PC-3 (cell line): ENCODE data around the gene CRTC3. TPM values are rescaled to one million over a fixed set of nuclear protein-coding genes. Genes with fewer than 3 reads are reported as not detected.
"Not testable (repeated sequence)": the region's sequence is repeated elsewhere in the genome, so short reads cannot be mapped to it uniquely, and the experiment has no call there.

ENCODE experiments used
- ATAC-seq: fragments of 200-7000 bp; cut with Tn5 transposase; 2 replicates; pipeline ENCODE4 v1.9.1; 2020; ENCODE audit warnings: mild to moderate bottlenecking, moderate library complexity
- BruUV-seq: library from RNA; stranded (reverse); fragments of 400-500 nt; replicated peaks from 2 replicates; lab custom pipeline; 2021; lab: Mats Ljungman, UMichigan
- CTCF ChIA-PET: fragments of 300-600 bp; sonication (Branson Sonifier 250); formaldehyde crosslinking; loops from one replicate; lab custom pipeline; 2022; ENCODE audit warnings: antibody characterized with exemption; lab: Charles Lee
- POLR2A ChIA-PET: fragments of 300-600 bp; sonication (Branson Sonifier 250); formaldehyde crosslinking; loops from one replicate; lab custom pipeline; 2022; ENCODE audit warnings: antibody characterized with exemption; ENCODE audit not compliant: unreplicated experiment; lab: Charles Lee
- DNase-seq: peaks from one replicate; pipeline ENCODE4 v3.0.0-alpha.2; 2015
- H2AFZ ChIP-seq: fragments of 300-600 bp; sonication (generic); 2 replicates; pipeline ENCODE4 v1.6.0; 2016; ENCODE audit warnings: antibody characterized with exemption, low read length
- H3F3A ChIP-seq: fragments of 300-600 bp; sonication (generic); one replicate; pipeline ENCODE4 v1.6.0; 2017; ENCODE audit warnings: antibody characterized with exemption, low read length, control low read depth, mild to moderate bottlenecking; ENCODE audit not compliant: unreplicated experiment
- H3K27ac ChIP-seq: fragments of 300-600 bp; sonication (generic); 2 replicates; pipeline ENCODE4 v1.5.1; 2016; ENCODE audit warnings: mild to moderate bottlenecking, low read length
- H3K27me3 ChIP-seq: fragments of 300-600 bp; sonication (generic); 2 replicates; pipeline ENCODE4 v1.6.1; 2016; ENCODE audit warnings: low read length, mixed read lengths
- H3K36me3 ChIP-seq: fragments of 300-600 bp; sonication (generic); 2 replicates; pipeline ENCODE4 v1.6.1; 2016; ENCODE audit warnings: low read depth, mixed run types, low read length, mixed read lengths
- H3K4me1 ChIP-seq: fragments of 300-600 bp; sonication (generic); 2 replicates; pipeline ENCODE4 v1.5.1; 2016; ENCODE audit warnings: low read length; ENCODE audit not compliant: insufficient read depth
- H3K4me2 ChIP-seq: fragments of 300-600 bp; sonication (generic); 2 replicates; pipeline ENCODE4 v1.6.0; 2016; ENCODE audit warnings: low read length
- H3K4me3 ChIP-seq: fragments of 300-600 bp; sonication (generic); 2 replicates; pipeline ENCODE4 v1.5.1; 2016; ENCODE audit warnings: mild to moderate bottlenecking, low read length, mixed read lengths
- H3K79me2 ChIP-seq: fragments of 300-600 bp; sonication (generic); 2 replicates; pipeline ENCODE4 v1.6.1; 2017; ENCODE audit warnings: low read length, mixed read lengths
- H3K9ac ChIP-seq: fragments of 300-600 bp; sonication (generic); 2 replicates; pipeline ENCODE4 v1.6.0; 2016; ENCODE audit warnings: mild to moderate bottlenecking, low read length
- H3K9me2 ChIP-seq: fragments of 300-600 bp; sonication (generic); replicated peaks from 2 replicates; pipeline ENCODE4 v1.6.1; 2016; ENCODE audit warnings: mixed run types, low read length, mixed read lengths
- H3K9me3 ChIP-seq: fragments of 300-600 bp; sonication (generic); 2 replicates; pipeline ENCODE4 v1.6.1; 2016; ENCODE audit warnings: low read length, mixed read lengths
- H4K20me1 ChIP-seq: fragments of 300-600 bp; sonication (generic); 2 replicates; pipeline ENCODE4 v1.6.1; 2016; ENCODE audit warnings: low read length, mixed read lengths
- CTCF ChIP-seq: fragments of 300-600 bp; sonication (generic); conservative IDR thresholded peaks from 2 replicates; pipeline ENCODE4 v1.5.1; 2017; ENCODE audit warnings: antibody characterized with exemption, low read depth, mild to moderate bottlenecking, low read length
- EZH2 ChIP-seq: fragments of 300-600 bp; sonication (generic); IDR thresholded peaks from one replicate; pipeline ENCODE4 v1.6.1; 2017; ENCODE audit warnings: antibody characterized with exemption, mild to moderate bottlenecking, low read length; ENCODE audit not compliant: unreplicated experiment
- EZH2phosphoT487 ChIP-seq: fragments of 300-600 bp; sonication (generic); IDR thresholded peaks from 2 replicates; pipeline ENCODE4 v1.6.1; 2018; ENCODE audit warnings: mild to moderate bottlenecking, antibody characterized with exemption, low read length, borderline replicate concordance
- intact Hi-C: fragments of 100-400 bp; cut with micrococcal nuclease; formaldehyde crosslinking; loops from 2 replicates; pipeline ENCODE4 v1.9.0; 2023
- total RNA-seq: library from RNA; depleted of rRNA; stranded (reverse); fragments of >200 nt; gene quantifications from 2 replicates; pipeline ENCODE4 v1.2.3, GENCODE V29; 2014

CRTC3 gene
- total RNA-seq, 1 experiment from 2014 or later, result 12.4 TPM

- no peak for ATAC-seq
Measured at GRCh38 chr15:90654233-90655136, 124.8 kb downstream of the CRTC3 start.

GRCh38 chr15:90657520-90658172, 127.9 kb downstream of the CRTC3 start:
- intact Hi-C loops, H3K9me2 ChIP-seq, H3K27ac ChIP-seq, H3K27me3 ChIP-seq, H2AFZ ChIP-seq, H3K9ac ChIP-seq, POLR2A ChIA-PET, H3K36me3 ChIP-seq, DNase-seq, H3K4me3 ChIP-seq, H3F3A ChIP-seq, H3K9me3 ChIP-seq, H3K4me2 ChIP-seq, ATAC-seq, H4K20me1 ChIP-seq, CTCF ChIA-PET, BruUV-seq, H3K79me2 ChIP-seq: not testable (repeated sequence)
- peaks cover 10% of the 10 kb centered on the region for H3K4me1 ChIP-seq

More at GRCh38 chr15:90654233-90655136, 124.8 kb downstream of the CRTC3 start:
- Histone ChIP-seq H2AFZ (no peak overlapping the region), H3K79me2 (no peaks in the 10 kb centered on the region), H3K27ac (no peak overlapping the region), H3K9me2 (no peaks in the 10 kb centered on the region), H3K4me3 (no peak overlapping the region), H3K9ac (no peak overlapping the region), H3K9me3 (no peaks in the 10 kb centered on the region), H3K27me3 (no peaks in the 10 kb centered on the region), H4K20me1 (no peaks in the 10 kb centered on the region), H3K4me1 (peaks cover 11% of the 10 kb centered on the region; the same call in 1 of the 2 replicates), H3F3A (no peaks in the 10 kb centered on the region), H3K4me2 (no peak overlapping the region), H3K36me3 (no peaks in the 10 kb centered on the region)
- DNase-seq, result no peak
- TF ChIP-seq EZH2, result no peak
- no peak for TF ChIP-seq CTCF
- TF ChIP-seq EZH2phosphoT487, result no peak
- BruUV-seq, result no TSS peak
- POLR2A ChIA-PET, result no interaction called here
- CTCF ChIA-PET, result no interaction called here
- intact Hi-C loops, result no loop called here

GRCh38 chr15:90659481-90659880, 129.8 kb downstream of the CRTC3 start:
- Histone ChIP-seq H3K27ac (no peak overlapping the region), H3K36me3 (no peaks in the 10 kb centered on the region), H3K27me3 (no peaks in the 10 kb centered on the region), H2AFZ (no peak overlapping the region), H3K9ac (no peak overlapping the region), H4K20me1 (no peaks in the 10 kb centered on the region), H3K9me3 (no peaks in the 10 kb centered on the region), H3K4me1 (peaks cover 10% of the 10 kb centered on the region), H3K9me2 (no peaks in the 10 kb centered on the region), H3K4me3 (no peak overlapping the region), H3K4me2 (no peak overlapping the region), H3K79me2 (no peaks in the 10 kb centered on the region), H3F3A (no peaks in the 10 kb centered on the region)
- no peak for ATAC-seq
- CTCF ChIA-PET, result no interaction called here
- BruUV-seq, result no TSS peak
- POLR2A ChIA-PET, result no interaction called here
- no peak for DNase-seq
- intact Hi-C loops, result no loop called here
- TF ChIP-seq EZH2phosphoT487 (no peak), CTCF (no peak), EZH2 (no peak)
